Measurements from ENCODE around the gene CDKN2B. TPM values are rescaled to one million over a fixed set of nuclear protein-coding genes. Genes with fewer than 3 reads are reported as not detected.

The CDKN2B gene
- total and polyA plus RNA-seq, 2 of the 13 experiments (the other 11 are each of a cell fraction or from before 2014, with no cell fraction given): 1.4 to 1.5 TPM

DNA sequence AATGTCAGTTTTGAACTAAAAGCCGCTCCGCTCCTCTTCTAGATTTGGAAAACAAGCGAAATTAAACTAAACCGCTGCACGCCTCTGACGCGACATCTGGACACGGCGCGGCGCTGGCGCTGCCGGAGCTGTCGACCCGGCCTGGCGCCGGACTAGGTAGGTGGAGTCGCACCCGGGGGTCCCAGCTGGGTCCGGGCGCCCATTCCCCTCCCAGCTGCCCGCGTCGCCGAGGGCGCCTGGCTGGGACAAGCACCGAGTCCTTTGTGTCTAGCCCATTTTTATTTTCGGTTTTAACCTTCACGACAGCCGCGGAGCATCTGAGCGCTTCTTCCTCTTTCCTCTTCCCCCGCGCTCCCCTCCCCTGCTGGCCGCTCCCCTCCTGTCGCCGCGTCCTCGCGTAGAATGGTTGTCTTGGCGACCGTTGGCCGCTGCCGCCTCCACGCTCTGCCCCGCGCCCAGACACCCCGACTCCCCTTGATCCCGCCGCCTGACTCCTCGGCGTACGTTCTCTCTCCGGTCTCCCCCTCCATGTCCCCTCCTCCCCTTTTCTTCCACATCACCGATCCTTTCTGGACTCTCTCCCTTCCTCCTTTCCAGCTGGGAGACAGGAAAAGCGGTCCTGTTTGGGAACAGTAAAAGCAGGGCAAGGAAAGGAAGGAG, 14.0 kb downstream of the CDKN2B start (continued):
- TF ChIP-seq HNF1B (CRISPR knock-in tag; IDR thresholded peaks at IDR 0.05) (no peak), ZNF367 (CRISPR knock-in tag; IDR thresholded peaks at IDR 0.05; ENCODE audit: borderline replicate concordance) (no peak), ZNF124 (CRISPR knock-in tag; IDR thresholded peaks at IDR 0.05) (no peak), MATR3 (CRISPR knock-in tag; IDR thresholded peaks at IDR 0.05) (no peak), TCF7L2 (IDR thresholded peaks at IDR 0.05; ENCODE audit: low read depth, low read length) (no peak), PRDM10 (CRISPR knock-in tag; IDR thresholded peaks at IDR 0.05; ENCODE audit: low read depth) (no peak), ZNF138 (CRISPR knock-in tag; IDR thresholded peaks at IDR 0.05; ENCODE audit: low read depth) (no peak), AGO1 (IDR thresholded peaks at IDR 0.05; ENCODE audit: low read depth, low read length, poor library complexity, severe bottlenecking) (no peak), RFX5 (IDR thresholded peaks at IDR 0.05; ENCODE audit: low read depth, low read length) (no peak), TAF15 (IDR thresholded peaks at IDR 0.05; ENCODE audit: low read depth, low read length, poor library complexity, severe bottlenecking) (no peak), RARA (CRISPR knock-in tag; IDR thresholded peaks at IDR 0.05) (no peak), SP2 (CRISPR knock-in tag; IDR thresholded peaks at IDR 0.05) (no peak), ZMYM2 (CRISPR knock-in tag; IDR thresholded peaks at IDR 0.05) (no peak), DZIP1 (CRISPR knock-in tag; IDR thresholded peaks at IDR 0.05) (no peak), SATB2 (CRISPR knock-in tag; IDR thresholded peaks at IDR 0.05) (no peak), MED13 (CRISPR knock-in tag; IDR thresholded peaks at IDR 0.05) (no peak), ATF7 (IDR thresholded peaks at IDR 0.05) (no peak), ATF7 (CRISPR knock-in tag; IDR thresholded peaks at IDR 0.05) (no peak), HNRNPK (IDR thresholded peaks at IDR 0.05; ENCODE audit: low read depth, low read length, poor library complexity, severe bottlenecking) (peak; percentile 42), ZNF205 (CRISPR knock-in tag; IDR thresholded peaks at IDR 0.05) (no peak), NFIB (CRISPR knock-in tag; IDR thresholded peaks at IDR 0.05; ENCODE audit: borderline replicate concordance) (no peak)
- TF ChIP-seq, protein P1, sequence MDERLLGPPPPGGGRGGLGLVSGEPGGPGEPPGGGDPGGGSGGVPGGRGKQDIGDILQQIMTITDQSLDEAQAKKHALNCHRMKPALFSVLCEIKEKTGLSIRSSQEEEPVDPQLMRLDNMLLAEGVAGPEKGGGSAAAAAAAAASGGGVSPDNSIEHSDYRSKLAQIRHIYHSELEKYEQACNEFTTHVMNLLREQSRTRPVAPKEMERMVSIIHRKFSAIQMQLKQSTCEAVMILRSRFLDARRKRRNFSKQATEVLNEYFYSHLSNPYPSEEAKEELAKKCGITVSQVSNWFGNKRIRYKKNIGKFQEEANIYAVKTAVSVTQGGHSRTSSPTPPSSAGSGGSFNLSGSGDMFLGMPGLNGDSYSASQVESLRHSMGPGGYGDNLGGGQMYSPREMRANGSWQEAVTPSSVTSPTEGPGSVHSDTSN (CRISPR knock-in tag; IDR thresholded peaks at IDR 0.05): no peak
